HL-60 (cell line): ENCODE results near the gene MAD1L1.

Experiments
- GABPA ChIP-seq: IDR thresholded peaks from 2 replicates; pipeline ENCODE4 v1.6.1; 2012; ENCODE audit warnings: low read depth
- POLR2AphosphoS5 ChIP-seq: IDR thresholded peaks from 2 replicates; pipeline ENCODE4 v1.6.1; 2012; ENCODE audit warnings: low read depth
- TF ChIP-seq, protein P1 (sequence below): IDR thresholded peaks from one replicate; pipeline ENCODE4 v1.5.1; 2011; ENCODE audit warnings: low read length, control low read depth, inconsistent platforms; ENCODE audit not compliant: insufficient read depth

DNA sequence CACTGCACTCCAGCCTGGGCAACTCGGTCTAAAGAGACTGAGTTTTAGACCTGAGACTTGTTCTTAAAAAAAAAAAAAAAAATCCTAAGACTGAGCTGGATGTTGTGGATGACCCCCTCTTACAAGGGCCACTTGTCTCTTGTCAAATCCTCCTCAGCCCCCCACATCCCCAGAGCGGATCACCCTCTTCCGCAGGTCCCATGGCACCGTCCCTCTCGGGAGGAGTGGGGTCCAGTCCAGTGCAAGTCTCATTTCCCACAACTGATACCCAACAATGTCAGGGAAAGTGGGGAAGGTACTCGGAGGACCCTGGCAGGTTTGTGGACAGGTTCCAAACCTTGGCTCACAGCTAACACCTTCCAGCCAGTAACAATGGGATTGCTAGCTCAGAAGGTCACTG lies 462.4 kb downstream of the MAD1L1 start:
- TF ChIP-seq POLR2AphosphoS5: no peak
- TF ChIP-seq, protein P1, sequence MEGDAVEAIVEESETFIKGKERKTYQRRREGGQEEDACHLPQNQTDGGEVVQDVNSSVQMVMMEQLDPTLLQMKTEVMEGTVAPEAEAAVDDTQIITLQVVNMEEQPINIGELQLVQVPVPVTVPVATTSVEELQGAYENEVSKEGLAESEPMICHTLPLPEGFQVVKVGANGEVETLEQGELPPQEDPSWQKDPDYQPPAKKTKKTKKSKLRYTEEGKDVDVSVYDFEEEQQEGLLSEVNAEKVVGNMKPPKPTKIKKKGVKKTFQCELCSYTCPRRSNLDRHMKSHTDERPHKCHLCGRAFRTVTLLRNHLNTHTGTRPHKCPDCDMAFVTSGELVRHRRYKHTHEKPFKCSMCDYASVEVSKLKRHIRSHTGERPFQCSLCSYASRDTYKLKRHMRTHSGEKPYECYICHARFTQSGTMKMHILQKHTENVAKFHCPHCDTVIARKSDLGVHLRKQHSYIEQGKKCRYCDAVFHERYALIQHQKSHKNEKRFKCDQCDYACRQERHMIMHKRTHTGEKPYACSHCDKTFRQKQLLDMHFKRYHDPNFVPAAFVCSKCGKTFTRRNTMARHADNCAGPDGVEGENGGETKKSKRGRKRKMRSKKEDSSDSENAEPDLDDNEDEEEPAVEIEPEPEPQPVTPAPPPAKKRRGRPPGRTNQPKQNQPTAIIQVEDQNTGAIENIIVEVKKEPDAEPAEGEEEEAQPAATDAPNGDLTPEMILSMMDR: no peak
- TF ChIP-seq GABPA: no peak
